Activated B cell treated with CpG ODN at 0.5 μM for 24 hours (primary cell): ENCODE results near the gene RBM17. TPM values are rescaled to one million over a fixed set of nuclear protein-coding genes. Genes with fewer than 3 reads are reported as not detected.
"Not testable (repeated sequence)": the region's sequence is repeated elsewhere in the genome, so short reads cannot be mapped to it uniquely, and the experiment has no call there.

Experiments used
- ATAC-seq: fragments of 200-7000 bp; cut with Tn5 transposase; one replicate; pipeline ENCODE4 v1.10.0; 2021; ENCODE audit warnings: low read depth, mild to moderate bottlenecking, moderate library complexity
- CTCF ChIA-PET: fragments of 350-600 bp; sonication (Branson Sonifier 250); formaldehyde crosslinking; loops from one replicate; lab custom pipeline; 2021; ENCODE audit warnings: antibody characterized with exemption; lab: Charles Lee
- POLR2A ChIA-PET: fragments of 350-600 bp; sonication (Branson Sonifier 250); formaldehyde crosslinking; loops from one replicate; lab custom pipeline; 2021; ENCODE audit warnings: antibody characterized with exemption; lab: Charles Lee
- DNase-seq: peaks from one replicate; pipeline ENCODE4 v3.0.0; 2022
- H3K27ac Mint-ChIP-seq: one replicate; pipeline ENCODE4 v1.8.0; 2020; ENCODE audit warnings: mixed read lengths
- H3K27me3 Mint-ChIP-seq: one replicate; pipeline ENCODE4 v1.8.0; 2021; ENCODE audit warnings: mixed read lengths
- H3K36me3 Mint-ChIP-seq: one replicate; pipeline ENCODE4 v1.8.0; 2021; ENCODE audit warnings: low read depth, mixed read lengths
- H3K4me1 Mint-ChIP-seq: one replicate; pipeline ENCODE4 v1.8.0; 2021; ENCODE audit warnings: mixed read lengths
- H3K4me3 Mint-ChIP-seq: one replicate; pipeline ENCODE4 v1.8.0; 2020; ENCODE audit warnings: mild to moderate bottlenecking, mixed read lengths
- H3K9me3 Mint-ChIP-seq: one replicate; pipeline ENCODE4 v1.8.0; 2020; ENCODE audit warnings: mixed read lengths
- intact Hi-C: fragments of 100-400 bp; cut with micrococcal nuclease; formaldehyde crosslinking; loops from one replicate; pipeline ENCODE4 v1.15.1; 2024
- total RNA-seq: library from RNA; stranded (reverse); gene quantifications from 2 replicates; pipeline ENCODE4 v1.2.3, GENCODE V29; 2022
- TF ChIP-seq, protein P1 (sequence below): fragments of 200-600 bp; IDR thresholded peaks from one replicate; pipeline ENCODE4 v1.8.0; 2022; ENCODE audit warnings: antibody characterized with exemption, mild to moderate bottlenecking

Gene RBM17
- total RNA-seq, 1 donor from 2014 or later, result 209 TPM

- ChIA-PET CTCF (no interaction called here), POLR2A (interaction anchor here (0.6 to 1.1 kb wide), 2 partner anchors 20 to 38 kb away, joined by 3 read pairs; no protein-coding TSS in a partner anchor)
- Mint-ChIP-seq H3K9me3 (no peaks in the 10 kb centered on the region), H3K4me1 (peaks cover 39% of the 10 kb centered on the region), H3K27ac (peak overlapping the region; percentile 97), H3K36me3 (peaks cover 12% of the 10 kb centered on the region), H3K27me3 (no peaks in the 10 kb centered on the region), H3K4me3 (peak overlapping the region; percentile 96)
- TF ChIP-seq, protein P1, sequence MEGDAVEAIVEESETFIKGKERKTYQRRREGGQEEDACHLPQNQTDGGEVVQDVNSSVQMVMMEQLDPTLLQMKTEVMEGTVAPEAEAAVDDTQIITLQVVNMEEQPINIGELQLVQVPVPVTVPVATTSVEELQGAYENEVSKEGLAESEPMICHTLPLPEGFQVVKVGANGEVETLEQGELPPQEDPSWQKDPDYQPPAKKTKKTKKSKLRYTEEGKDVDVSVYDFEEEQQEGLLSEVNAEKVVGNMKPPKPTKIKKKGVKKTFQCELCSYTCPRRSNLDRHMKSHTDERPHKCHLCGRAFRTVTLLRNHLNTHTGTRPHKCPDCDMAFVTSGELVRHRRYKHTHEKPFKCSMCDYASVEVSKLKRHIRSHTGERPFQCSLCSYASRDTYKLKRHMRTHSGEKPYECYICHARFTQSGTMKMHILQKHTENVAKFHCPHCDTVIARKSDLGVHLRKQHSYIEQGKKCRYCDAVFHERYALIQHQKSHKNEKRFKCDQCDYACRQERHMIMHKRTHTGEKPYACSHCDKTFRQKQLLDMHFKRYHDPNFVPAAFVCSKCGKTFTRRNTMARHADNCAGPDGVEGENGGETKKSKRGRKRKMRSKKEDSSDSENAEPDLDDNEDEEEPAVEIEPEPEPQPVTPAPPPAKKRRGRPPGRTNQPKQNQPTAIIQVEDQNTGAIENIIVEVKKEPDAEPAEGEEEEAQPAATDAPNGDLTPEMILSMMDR, result no peak
- DNase-seq (no peak), ATAC-seq (no peak)
- intact Hi-C loops, result no loop called here
Measured at GRCh38 chr10:6165221-6165725, 76.4 kb downstream of the RBM17 start.

DNA sequence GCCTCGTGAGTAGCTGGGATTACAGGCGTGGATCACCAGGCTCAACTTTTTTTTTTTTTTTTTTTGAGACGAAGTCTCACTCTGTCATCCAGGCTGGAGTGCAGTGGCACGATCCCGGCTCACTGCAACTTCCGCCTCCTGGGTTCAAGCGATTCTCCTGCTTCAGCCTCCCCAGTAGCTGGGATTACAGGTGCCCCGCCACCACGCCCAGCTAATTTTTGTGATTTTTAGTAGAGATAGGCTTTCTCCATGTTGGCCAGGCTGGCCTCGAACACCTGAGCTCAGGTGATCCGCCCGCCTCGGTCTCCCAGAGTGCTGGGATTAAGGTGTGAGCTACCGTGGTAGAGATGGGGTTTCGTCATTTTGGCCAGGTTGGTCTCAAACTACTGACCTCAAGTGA is 77.1 kb downstream of the RBM17 start:
- H3K9me3 Mint-ChIP-seq, H3K27me3 Mint-ChIP-seq, ATAC-seq, H3K27ac Mint-ChIP-seq, CTCF ChIA-PET, intact Hi-C loops, H3K4me3 Mint-ChIP-seq, DNase-seq: not testable (repeated sequence)
- H3K4me1 Mint-ChIP-seq, result peaks cover 43% of the 10 kb centered on the region
- peaks cover 12% of the 10 kb centered on the region for H3K36me3 Mint-ChIP-seq
- POLR2A ChIA-PET, result interaction anchor here (0.6 to 1.3 kb wide), 4 partner anchors 9 to 38 kb away, joined by 3 read pairs; no protein-coding TSS in a partner anchor

Other genes starting within 250 kb of the RBM17 start
- gene ANKRD16, start 199.1 kb upstream of the RBM17 start, total RNA-seq, result 9.2 and 11.1 TPM in 2 replicates
- 65.5 and 68.7 TPM in 2 replicates for gene FBH1, start 198.8 kb upstream of the RBM17 start, total RNA-seq
- 19.1 and 19.8 TPM in 2 replicates for gene IL15RA, start 111.5 kb upstream of the RBM17 start, total RNA-seq
- gene IL2RA, start 26.7 kb upstream of the RBM17 start, total RNA-seq, result 151 and 160 TPM in 2 replicates
- gene PFKFB3, start 113.9 kb downstream of the RBM17 start, total RNA-seq, result 96.7 and 105 TPM in 2 replicates